Activated CD4-positive, alpha-beta T cell treated with anti-CD3 and anti-CD28 coated beads for 36 hours (primary cell): Measurements from ENCODE around the gene RTN1. TPM values are rescaled to one million over a fixed set of nuclear protein-coding genes. Genes with fewer than 3 reads are reported as not detected.

Experiments used
- ATAC-seq: fragments of 200-7000 bp; cut with Tn5 transposase; one replicate; pipeline ENCODE4 v1.10.0; 2021; ENCODE audit warnings: mild to moderate bottlenecking, moderate library complexity
- CTCF ChIA-PET: fragments of 350-600 bp; sonication (Branson Sonifier 250); formaldehyde crosslinking; loops from one replicate; lab custom pipeline; 2021; ENCODE audit warnings: antibody characterized with exemption; lab: Charles Lee
- POLR2A ChIA-PET: fragments of 350-600 bp; sonication (Branson Sonifier 250); formaldehyde crosslinking; loops from one replicate; lab custom pipeline; 2021; ENCODE audit warnings: antibody characterized with exemption, inconsistent platforms; lab: Charles Lee
- DNase-seq: peaks from one replicate; pipeline ENCODE4 v3.0.0-alpha.2; 2020
- H3K27ac Mint-ChIP-seq: one replicate; pipeline ENCODE4 v1.8.0; 2021; ENCODE audit warnings: mixed read lengths
- H3K27me3 Mint-ChIP-seq: one replicate; pipeline ENCODE4 v1.8.0; 2021; ENCODE audit warnings: mixed read lengths
- H3K36me3 Mint-ChIP-seq: one replicate; pipeline ENCODE4 v1.8.0; 2021; ENCODE audit warnings: low read depth, mixed read lengths
- H3K4me1 Mint-ChIP-seq: one replicate; pipeline ENCODE4 v1.8.0; 2021; ENCODE audit warnings: mixed read lengths
- H3K4me3 Mint-ChIP-seq: one replicate; pipeline ENCODE4 v1.8.0; 2021; ENCODE audit warnings: mild to moderate bottlenecking, moderate library complexity, mixed read lengths
- H3K9me3 Mint-ChIP-seq: one replicate; pipeline ENCODE4 v1.8.0; 2021; ENCODE audit warnings: low read depth, mixed read lengths
- intact Hi-C, 2 experiments: fragments of 100-400 bp; cut with DNase I in 1 of 2; cut with micrococcal nuclease in 1 of 2; formaldehyde crosslinking; loops; one replicate each; pipeline versions ENCODE4 v1.14.2 to v1.15.1; 2022 to 2024; cut with DNase I, micrococcal nuclease
- total RNA-seq, 2 experiments: library from RNA; stranded (reverse); gene quantifications; one replicate each; pipeline ENCODE4 v1.2.3, GENCODE V29; 2021

RTN1 gene
- total RNA-seq, 2 experiments from 2014 or later, result not detected

- CTCF ChIA-PET, result interaction anchor here (0.8 kb wide), 1 partner anchor 520 kb away, joined by 3 read pairs; no protein-coding TSS in a partner anchor
- Mint-ChIP-seq H3K9me3 (no peaks in the 10 kb centered on the region), H3K36me3 (no peaks in the 10 kb centered on the region), H3K4me3 (no peak overlapping the region), H3K27ac (no peak overlapping the region), H3K4me1 (no peaks in the 10 kb centered on the region), H3K27me3 (peaks cover 9% of the 10 kb centered on the region)
- intact Hi-C loops, result no loop called here
- POLR2A ChIA-PET, result no interaction called here
- ATAC-seq (no peak), DNase-seq (no peak)
Measured at GRCh38 chr14:59782760-59783159, 87.8 kb downstream of the RTN1 start.

GRCh38 chr14:59777006-59777579 is 93.5 kb downstream of the RTN1 start:
- no peaks in the 10 kb centered on the region for H3K4me1 Mint-ChIP-seq
- H3K27ac Mint-ChIP-seq, result no peak overlapping the region
- intact Hi-C loops, result no loop called here
- ATAC-seq (no peak), DNase-seq (no peak)
- H3K36me3 Mint-ChIP-seq, result no peaks in the 10 kb centered on the region
- H3K27me3 Mint-ChIP-seq, result peaks cover 7% of the 10 kb centered on the region
- ChIA-PET CTCF (interaction anchor here (0.6 kb wide), 1 partner anchor 12 kb away, joined by 3 read pairs; no protein-coding TSS in a partner anchor), POLR2A (no interaction called here)
- no peak overlapping the region for H3K4me3 Mint-ChIP-seq
- no peaks in the 10 kb centered on the region for H3K9me3 Mint-ChIP-seq

GRCh38 chr14:59776468-59776867 is 94.1 kb downstream of the RTN1 start:
- CTCF ChIA-PET, result no interaction called here
- no peak overlapping the region for H3K4me3 Mint-ChIP-seq
- no peaks in the 10 kb centered on the region for H3K36me3 Mint-ChIP-seq
- H3K4me1 Mint-ChIP-seq, result no peaks in the 10 kb centered on the region
- no peak overlapping the region for H3K27ac Mint-ChIP-seq
- ATAC-seq (no peak), DNase-seq (no peak)
- H3K27me3 Mint-ChIP-seq, result peaks cover 7% of the 10 kb centered on the region
- intact Hi-C loops, result no loop called here
- POLR2A ChIA-PET, result no interaction called here
- no peaks in the 10 kb centered on the region for H3K9me3 Mint-ChIP-seq

GRCh38 chr14:59772233-59772632 is 98.3 kb downstream of the RTN1 start:
- intact Hi-C loops, result loop anchor here in 1 of 2 experiments (5.0 kb wide), 1 partner anchor 1225 kb away; no protein-coding TSS in a partner anchor
- no peaks in the 10 kb centered on the region for H3K9me3 Mint-ChIP-seq
- CTCF ChIA-PET, result no interaction called here

GRCh38 chr14:59771577-59771976 is 99.0 kb downstream of the RTN1 start:
- POLR2A ChIA-PET, result no interaction called here
- no peak for ATAC-seq
- Mint-ChIP-seq H3K27ac (no peak overlapping the region), H3K36me3 (no peaks in the 10 kb centered on the region), H3K27me3 (peaks cover 5% of the 10 kb centered on the region), H3K4me3 (no peak overlapping the region), H3K9me3 (no peaks in the 10 kb centered on the region), H3K4me1 (no peaks in the 10 kb centered on the region)
- no peak for DNase-seq
- intact Hi-C loops, result loop anchor here in 1 of 2 experiments (5.0 kb wide), 1 partner anchor 1224 kb away; no protein-coding TSS in a partner anchor
- CTCF ChIA-PET, result no interaction called here

More at GRCh38 chr14:59772233-59772632, 98.3 kb downstream of the RTN1 start:
- Mint-ChIP-seq H3K4me3 (no peak overlapping the region), H3K4me1 (no peaks in the 10 kb centered on the region), H3K27ac (no peak overlapping the region), H3K36me3 (no peaks in the 10 kb centered on the region), H3K27me3 (peaks cover 2% of the 10 kb centered on the region)
- no peak for DNase-seq
- POLR2A ChIA-PET, result no interaction called here
- no peak for ATAC-seq

- ATAC-seq (no peak), DNase-seq (no peak)
- intact Hi-C loops, result no loop called here
- no peaks in the 10 kb centered on the region for H3K36me3 Mint-ChIP-seq
- H3K27ac Mint-ChIP-seq, result no peak overlapping the region
- H3K4me1 Mint-ChIP-seq, result no peaks in the 10 kb centered on the region
- H3K9me3 Mint-ChIP-seq, result no peaks in the 10 kb centered on the region
- H3K4me3 Mint-ChIP-seq, result no peak overlapping the region
- POLR2A ChIA-PET, result no interaction called here
- peaks cover 5% of the 10 kb centered on the region for H3K27me3 Mint-ChIP-seq
- CTCF ChIA-PET, result interaction anchor here (0.6 kb wide), 1 partner anchor 640 kb away, joined by 3 read pairs; no protein-coding TSS in a partner anchor
Measured at GRCh38 chr14:59769586-59769985, 101.0 kb downstream of the RTN1 start.

GRCh38 chr14:59768855-59769375 is 101.7 kb downstream of the RTN1 start:
- DNase-seq (no peak), ATAC-seq (no peak)
- Mint-ChIP-seq H3K27ac (no peak overlapping the region), H3K9me3 (no peaks in the 10 kb centered on the region), H3K4me3 (no peak overlapping the region), H3K36me3 (no peaks in the 10 kb centered on the region), H3K4me1 (no peaks in the 10 kb centered on the region), H3K27me3 (peaks cover 6% of the 10 kb centered on the region)
- CTCF ChIA-PET, result interaction anchor here (0.6 to 0.7 kb wide), 2 partner anchors 129 to 640 kb away, joined by 3 read pairs; no protein-coding TSS in a partner anchor
- POLR2A ChIA-PET, result no interaction called here
- intact Hi-C loops, result no loop called here

GRCh38 chr14:59761851-59762250 is 108.7 kb downstream of the RTN1 start:
- no peaks in the 10 kb centered on the region for H3K36me3 Mint-ChIP-seq
- intact Hi-C loops, result no loop called here
- no peak for ATAC-seq
- POLR2A ChIA-PET, result no interaction called here
- CTCF ChIA-PET, result no interaction called here
- DNase-seq, result no peak
- H3K9me3 Mint-ChIP-seq, result no peaks in the 10 kb centered on the region
- H3K4me1 Mint-ChIP-seq, result no peaks in the 10 kb centered on the region
- peaks cover 14% of the 10 kb centered on the region for H3K27me3 Mint-ChIP-seq
- no peak overlapping the region for H3K27ac Mint-ChIP-seq
- H3K4me3 Mint-ChIP-seq, result no peak overlapping the region

- H3K27me3 Mint-ChIP-seq, result peaks cover 9% of the 10 kb centered on the region
- H3K9me3 Mint-ChIP-seq, result no peaks in the 10 kb centered on the region
- CTCF ChIA-PET, result no interaction called here
- H3K36me3 Mint-ChIP-seq, result no peaks in the 10 kb centered on the region
- no peak for ATAC-seq
- H3K4me1 Mint-ChIP-seq, result no peaks in the 10 kb centered on the region
- intact Hi-C loops, result no loop called here
- no peak overlapping the region for H3K4me3 Mint-ChIP-seq
- POLR2A ChIA-PET, result no interaction called here
- no peak overlapping the region for H3K27ac Mint-ChIP-seq
- DNase-seq, result no peak
Measured at GRCh38 chr14:59755409-59756135, 115.0 kb downstream of the RTN1 start.

- intact Hi-C loops, result no loop called here
- Mint-ChIP-seq H3K9me3 (no peaks in the 10 kb centered on the region), H3K4me1 (no peaks in the 10 kb centered on the region), H3K4me3 (no peak overlapping the region), H3K27me3 (peaks cover 8% of the 10 kb centered on the region), H3K36me3 (no peaks in the 10 kb centered on the region), H3K27ac (no peak overlapping the region)
- POLR2A ChIA-PET, result no interaction called here
- CTCF ChIA-PET, result no interaction called here
- DNase-seq (no peak), ATAC-seq (no peak)
Measured at GRCh38 chr14:59754256-59754655, 116.3 kb downstream of the RTN1 start.

GRCh38 chr14:59753512-59753911 is 117.1 kb downstream of the RTN1 start:
- POLR2A ChIA-PET, result no interaction called here
- Mint-ChIP-seq H3K27ac (no peak overlapping the region), H3K4me3 (no peak overlapping the region), H3K36me3 (no peaks in the 10 kb centered on the region), H3K4me1 (no peaks in the 10 kb centered on the region), H3K9me3 (no peaks in the 10 kb centered on the region), H3K27me3 (peaks cover 6% of the 10 kb centered on the region)
- intact Hi-C loops, result no loop called here
- CTCF ChIA-PET, result no interaction called here
- ATAC-seq (no peak), DNase-seq (no peak)

GRCh38 chr14:59751578-59751977 is 119.0 kb downstream of the RTN1 start:
- H3K4me3 Mint-ChIP-seq, result no peak overlapping the region
- no peak overlapping the region for H3K27ac Mint-ChIP-seq
- intact Hi-C loops, result no loop called here
- POLR2A ChIA-PET, result no interaction called here
- DNase-seq, result no peak
- H3K9me3 Mint-ChIP-seq, result no peaks in the 10 kb centered on the region
- CTCF ChIA-PET, result no interaction called here
- no peak for ATAC-seq
- H3K27me3 Mint-ChIP-seq, result peaks cover 2% of the 10 kb centered on the region
- H3K36me3 Mint-ChIP-seq, result no peaks in the 10 kb centered on the region
- H3K4me1 Mint-ChIP-seq, result no peaks in the 10 kb centered on the region
